Fibroblast of skin of scalp (primary cell): Measurements from ENCODE around the gene DDI2. TPM values are rescaled to one million over a fixed set of nuclear protein-coding genes. Genes with fewer than 3 reads are reported as not detected.
"Not testable (repeated sequence)": the region's sequence is repeated elsewhere in the genome, so short reads cannot be mapped to it uniquely, and the experiment has no call there.

Experiments used
- DNase-seq: peaks from one replicate; pipeline ENCODE4 v3.0.0-alpha.2; 2013
- polyA plus RNA-seq, 2 experiments: library from polyadenylated mRNA; unstranded; fragments of 120-200 nt; gene quantifications; one replicate each; pipeline ENCODE4 v1.2.1, GENCODE V29; 2013; ENCODE audit not compliant: insufficient read length in 2 of 2

The DDI2 gene
- polyA plus RNA-seq (2013, experiment 1 of 2; ENCODE audit: insufficient read length): 6.0 TPM
- 7.5 TPM for polyA plus RNA-seq (2013, experiment 2 of 2; ENCODE audit: insufficient read length)

DNA sequence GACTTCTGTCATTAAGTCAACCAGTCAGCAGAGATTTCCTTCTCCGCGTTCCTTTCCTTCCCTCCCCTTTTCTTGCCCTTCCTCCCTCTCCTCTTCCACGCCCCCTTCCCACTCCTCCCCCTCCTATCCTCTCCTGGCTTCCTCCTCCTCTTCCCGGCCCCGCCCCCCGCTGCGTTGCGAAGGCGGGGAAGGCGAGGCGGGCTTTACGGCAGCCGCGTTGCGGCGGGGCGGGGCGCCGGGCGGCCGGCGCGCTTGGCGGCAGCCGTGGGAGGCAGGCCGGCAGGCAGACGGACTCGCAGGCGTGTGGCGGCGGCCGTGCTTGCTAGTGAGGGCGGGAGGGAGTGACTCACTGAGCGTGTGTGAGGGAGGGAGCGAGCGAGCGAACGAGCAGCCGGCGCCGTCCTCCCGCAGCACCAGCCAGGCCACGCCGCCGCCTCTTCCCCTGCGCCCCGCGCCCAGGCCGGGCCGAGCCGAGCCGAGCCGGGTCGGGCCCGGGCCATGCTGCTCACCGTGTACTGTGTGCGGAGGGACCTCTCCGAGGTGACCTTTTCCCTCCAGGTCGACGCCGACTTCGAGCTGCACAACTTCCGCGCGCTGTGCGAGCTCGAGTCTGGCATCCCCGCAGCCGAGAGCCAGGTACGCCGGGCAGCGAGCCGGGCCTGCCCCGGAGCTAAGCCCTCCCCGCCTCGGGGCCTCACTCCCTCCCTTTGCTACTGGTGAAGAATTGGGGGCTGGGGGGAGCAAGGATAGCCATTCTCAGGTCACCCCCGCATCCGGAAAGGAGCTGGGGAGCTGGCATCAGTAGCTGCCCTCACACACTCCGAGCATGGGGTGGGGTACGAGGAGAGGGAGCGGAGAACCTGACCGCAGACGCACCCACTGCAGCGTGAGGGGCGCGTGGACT, at the start of gene DDI2:
DDI2 (plus strand) TSS at position 286 of the 904 bp plus-strand sequence; CDS start at position 499, 213 bp downstream.
- DNase-seq: peak; percentile 99

- no peak for DNase-seq
Observed at GRCh38 chr1:15568387-15569073, 48.7 kb upstream of the DDI2 start.

- DNase-seq: no peak
Observed at GRCh38 chr1:15570861-15571260, 46.4 kb upstream of the DDI2 start.

- no peak for DNase-seq
Observed at GRCh38 chr1:15571266-15571665, 46.0 kb upstream of the DDI2 start.

DNA sequence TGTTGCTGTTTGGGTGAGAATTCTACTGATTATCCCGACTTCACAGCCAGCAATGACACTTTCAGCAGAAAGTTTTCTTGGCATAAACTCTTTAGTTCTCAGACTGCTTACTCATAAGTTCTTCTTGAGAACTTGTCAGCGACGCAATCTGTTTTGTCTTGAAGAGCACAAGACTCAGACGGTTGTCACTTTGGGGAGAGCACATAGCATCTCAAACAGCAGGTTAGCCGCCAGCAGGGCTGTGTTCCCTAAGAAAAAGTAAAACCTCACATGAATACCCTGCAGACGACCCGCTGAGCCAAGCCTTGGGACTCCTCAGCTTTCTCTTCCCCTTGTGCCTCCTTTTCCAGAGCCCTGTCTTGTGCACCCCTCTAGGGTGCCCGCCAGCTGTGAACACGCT, 43.8 kb upstream of the DDI2 start:
- peak; percentile 63 for DNase-seq

- no peak for DNase-seq
Observed at GRCh38 chr1:15574741-15575140, 42.5 kb upstream of the DDI2 start.

DNA sequence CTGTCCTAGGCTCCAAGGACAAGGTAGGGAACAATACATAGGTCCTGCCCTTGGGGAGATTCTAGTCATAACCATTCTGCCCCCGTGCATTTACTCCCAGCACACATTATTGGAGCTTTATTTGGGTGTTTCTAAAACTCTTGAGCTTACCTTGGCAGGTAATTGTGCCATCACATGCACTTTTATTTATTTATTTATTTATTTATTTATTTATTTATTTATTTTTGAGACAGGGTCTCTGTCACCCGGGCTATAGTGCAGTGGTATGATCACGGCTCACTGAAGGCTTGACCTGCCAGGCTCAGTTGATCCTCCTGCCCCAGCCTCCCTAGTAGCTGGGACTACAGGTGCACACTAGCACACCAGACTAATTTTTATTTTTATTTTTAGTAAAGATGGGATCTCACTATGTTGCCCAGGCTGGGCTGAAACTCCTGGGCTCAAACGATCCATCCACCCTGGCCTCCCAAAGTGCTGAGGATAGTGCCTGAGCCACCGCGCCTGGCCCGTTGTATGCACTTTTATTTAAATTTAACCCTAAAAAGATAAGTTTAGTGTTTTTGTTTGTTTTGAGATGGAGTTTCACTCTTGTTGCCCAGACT, 41.6 kb upstream of the DDI2 start:
- no peak for DNase-seq

DNA sequence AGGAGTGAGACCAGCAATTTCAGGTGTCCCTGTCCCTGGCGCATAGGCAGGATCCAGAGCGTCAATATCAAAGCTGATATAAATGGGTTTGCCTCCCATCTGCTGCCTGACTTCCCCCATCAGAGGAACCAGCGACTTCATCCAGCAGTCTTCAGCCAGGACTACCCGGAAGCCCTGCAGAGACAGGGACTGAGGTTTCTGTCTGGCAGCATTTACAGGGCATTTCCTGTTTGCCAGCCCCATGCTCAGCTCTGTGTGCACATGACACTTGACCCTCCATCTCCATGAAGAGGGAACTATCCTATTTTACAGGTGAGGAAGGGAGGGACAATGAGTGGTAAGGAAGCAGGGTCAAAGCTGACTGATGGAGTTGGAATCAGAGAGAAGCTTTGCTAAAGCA, 39.6 kb upstream of the DDI2 start:
- DNase-seq: no peak

- DNase-seq: no peak
Observed at GRCh38 chr1:15578921-15579682, 38.2 kb upstream of the DDI2 start.

- DNase-seq: no peak
Observed at GRCh38 chr1:15579683-15580047, 37.6 kb upstream of the DDI2 start.

GRCh38 chr1:15583016-15583706, 34.1 kb upstream of the DDI2 start:
- DNase-seq: no peak

GRCh38 chr1:15584489-15585363, 32.5 kb upstream of the DDI2 start, which contains the start of gene AGMAT:
Gene AGMAT, minus strand, starts transcription at chr1:15585051. Its CDS starts 84 bp downstream, at chr1:15584967.
- peak; percentile 51 for DNase-seq

DNA sequence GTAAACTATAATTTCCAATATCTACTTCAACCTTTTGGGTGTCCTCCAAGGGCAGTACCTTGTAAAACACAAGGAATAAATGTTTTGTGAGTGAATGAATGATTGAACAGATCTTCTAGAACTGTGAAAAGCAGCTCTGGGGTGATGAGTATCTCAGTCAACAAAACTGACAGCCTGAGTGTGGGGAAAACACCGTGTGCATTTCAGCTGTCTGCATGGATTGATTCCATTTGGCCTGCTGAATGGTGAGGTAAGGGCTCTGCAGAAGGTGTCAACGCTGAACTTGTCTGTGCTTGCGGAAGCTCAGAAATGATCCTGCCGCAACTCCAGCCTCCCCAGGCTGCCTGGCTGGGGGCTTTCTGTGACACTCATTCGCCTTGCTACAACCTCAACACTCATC, 25.0 kb upstream of the DDI2 start:
- DNase-seq: no peak

DNA sequence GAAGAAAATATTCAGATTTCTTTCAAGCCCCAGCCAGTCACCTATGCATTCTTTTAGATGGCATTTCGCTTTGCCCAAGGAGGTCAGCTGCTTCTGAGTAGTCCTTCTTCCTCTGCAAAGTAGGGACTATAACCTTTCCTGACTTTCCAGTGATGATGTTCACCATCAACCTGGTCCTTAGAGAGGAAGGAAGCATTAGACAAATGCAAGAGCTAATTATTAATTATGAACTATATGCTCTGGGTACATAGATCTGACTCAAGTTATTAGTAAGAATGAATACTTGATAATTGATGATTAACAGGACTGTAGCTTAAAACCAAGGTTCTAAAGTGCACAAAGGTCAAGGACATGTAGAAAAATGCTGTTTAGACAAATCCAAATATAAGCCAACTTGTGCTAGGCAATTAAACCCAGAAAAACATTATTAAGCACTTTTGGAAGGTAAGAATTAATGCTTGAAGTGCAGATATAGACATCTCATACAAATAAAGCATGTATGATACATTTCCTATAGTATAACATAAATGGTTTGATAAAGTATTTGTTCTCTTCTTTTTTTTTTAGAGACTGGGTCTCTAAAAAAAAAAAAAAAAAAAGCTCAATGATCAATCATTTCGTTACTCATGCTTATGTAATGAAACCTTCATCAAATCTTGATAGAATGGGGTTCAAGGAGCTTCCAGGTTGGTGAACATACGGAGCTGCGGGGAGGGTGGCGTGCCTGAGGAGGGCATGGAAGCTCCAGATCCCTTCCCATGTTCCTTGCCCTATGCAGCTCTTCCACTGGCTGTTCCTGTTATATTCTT, 21.2 kb upstream of the DDI2 start:
- DNase-seq: no peak

DNA sequence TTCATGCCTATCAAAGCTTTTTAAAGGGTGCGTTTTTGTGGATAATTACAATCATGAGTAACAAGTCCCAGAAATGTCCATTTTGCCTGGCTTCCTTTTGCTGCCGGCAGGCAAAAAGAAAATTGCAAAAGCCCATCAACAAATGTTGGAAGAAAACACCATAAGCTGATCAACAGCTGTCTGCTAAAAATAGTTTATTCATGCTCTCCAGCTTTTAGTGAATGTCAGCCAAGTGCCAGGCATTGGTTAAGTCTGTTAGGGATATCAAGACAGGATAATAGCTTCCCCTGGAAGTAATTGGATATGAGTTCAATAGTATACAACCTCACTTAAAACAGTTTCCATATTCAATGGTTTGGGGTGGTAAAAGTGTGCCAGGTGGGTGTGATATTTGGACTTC, 18.8 kb upstream of the DDI2 start:
- DNase-seq: no peak

GRCh38 chr1:15603050-15603965, 13.9 kb upstream of the DDI2 start:
- DNase-seq: peak; percentile 96

DNA sequence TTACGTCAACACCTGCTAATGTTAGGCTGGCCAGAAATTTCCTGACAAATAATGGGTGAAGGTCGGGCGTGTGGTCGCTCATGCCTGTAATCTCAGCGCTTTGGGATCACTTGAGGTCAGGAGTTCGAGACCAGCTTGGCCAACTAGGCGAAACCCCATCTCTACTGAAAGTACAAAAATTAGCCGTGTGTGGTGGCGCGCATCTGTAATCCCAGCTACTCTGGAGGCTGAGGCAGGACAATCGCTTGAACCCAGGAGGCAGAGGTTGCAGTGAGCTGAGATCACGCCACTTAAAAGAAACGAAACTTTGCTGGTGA, 13.3 kb upstream of the DDI2 start:
- DNase-seq: not testable (repeated sequence)

DNA sequence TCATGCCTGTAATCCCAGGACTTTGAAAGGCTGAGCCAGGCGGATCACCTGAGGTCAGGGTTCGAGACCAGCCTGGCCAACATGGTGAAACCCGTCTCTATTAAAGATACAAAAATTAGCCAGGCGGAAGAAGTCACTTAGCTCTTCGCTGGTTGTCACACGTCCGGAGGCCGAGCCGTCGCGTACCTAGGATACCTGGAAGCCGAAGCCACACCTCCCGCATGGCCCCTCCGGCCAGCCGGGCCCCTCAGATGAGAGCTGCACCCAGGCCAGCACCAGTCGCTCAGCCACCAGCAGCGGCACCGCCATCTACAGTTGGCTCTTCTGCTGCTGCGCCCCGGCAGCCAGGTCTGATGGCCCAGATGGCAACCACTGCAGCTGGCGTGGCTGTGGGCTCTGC, 12.9 kb upstream of the DDI2 start:
- not testable (repeated sequence) for DNase-seq
